Measurements from ENCODE around the gene COPB1. TPM values are rescaled to one million over a fixed set of nuclear protein-coding genes. Genes with fewer than 3 reads are reported as not detected.

COPB1 gene
- polyA plus RNA-seq (2011; rRNA removed), result 212 and 285 TPM in 2 replicates
- polyA minus RNA-seq (2011; rRNA and poly(A)+ RNA removed), result 140 and 236 TPM in 2 replicates

- Histone ChIP-seq H3K9me3 (ENCODE audit: control insufficient read depth, insufficient read depth, low read length) (no peaks in the 10 kb centered on the region), H3K27ac (ENCODE audit: low read depth, low read length) (peak within 1 kb of the TSS; percentile 84), H3K4me3 (ENCODE audit: low read depth, low read length) (peak within 1 kb of the TSS; percentile 76), H3K27me3 (ENCODE audit: control insufficient read depth, insufficient read depth, low read length) (no peaks in the 10 kb centered on the region)
- peak; percentile 81 for DNase-seq (ENCODE audit: low read depth, low spot score)
- POLR2A ChIA-PET, result interaction anchor here (0.9 to 1.3 kb wide), 3 partner anchors 18 to 29 kb away, joined by 3 read pairs; partner anchors contain the start of gene PSMA1
- CTCF ChIA-PET, result interaction anchor here (0.6 to 3.2 kb wide), 3 partner anchors 44 to 406 kb away, joined by 3 to 20 read pairs (median 3); no protein-coding TSS in a partner anchor
- TF ChIP-seq CTCF (IDR thresholded peaks at IDR 0.05; ENCODE audit: low read depth, low read length), result no peak
Observed at GRCh38 chr11:14499560-14500180, at the start of gene COPB1. Gene COPB1, minus strand, starts transcription at chr11:14499811. Its CDS starts 883 bp downstream, at chr11:14498928.

- Histone ChIP-seq H3K27ac (ENCODE audit: low read depth, low read length) (no peak overlapping the region), H3K4me3 (ENCODE audit: low read depth, low read length) (no peak overlapping the region), H3K27me3 (ENCODE audit: control insufficient read depth, insufficient read depth, low read length) (no peaks in the 10 kb centered on the region), H3K9me3 (ENCODE audit: control insufficient read depth, insufficient read depth, low read length) (no peaks in the 10 kb centered on the region)
- ChIA-PET POLR2A (no interaction called here), CTCF (interaction anchor here (1.0 kb wide), 2 partner anchors 11 kb away, joined by 3 to 4 read pairs; no protein-coding TSS in a partner anchor)
- TF ChIP-seq CTCF (IDR thresholded peaks at IDR 0.05; ENCODE audit: low read depth, low read length), result no peak
- DNase-seq (ENCODE audit: low read depth, low spot score), result no peak
Observed at GRCh38 chr11:14547440-14547839, 47.8 kb upstream of the COPB1 start.

- Histone ChIP-seq H3K27ac (ENCODE audit: low read depth, low read length) (no peak overlapping the region), H3K9me3 (ENCODE audit: control insufficient read depth, insufficient read depth, low read length) (no peaks in the 10 kb centered on the region), H3K4me3 (ENCODE audit: low read depth, low read length) (no peak overlapping the region), H3K27me3 (ENCODE audit: control insufficient read depth, insufficient read depth, low read length) (no peaks in the 10 kb centered on the region)
- ChIA-PET CTCF (interaction anchor here (1.0 kb wide), 1 partner anchor 10 kb away, joined by 4 read pairs; no protein-coding TSS in a partner anchor), POLR2A (no interaction called here)
- TF ChIP-seq CTCF (IDR thresholded peaks at IDR 0.05; ENCODE audit: low read depth, low read length), result no peak
- no peak for DNase-seq (ENCODE audit: low read depth, low spot score)
Observed at GRCh38 chr11:14546672-14547071, 47.1 kb upstream of the COPB1 start.

- TF ChIP-seq CTCF (IDR thresholded peaks at IDR 0.05; ENCODE audit: low read depth, low read length), result no peak
- H3K9me3 ChIP-seq (ENCODE audit: control insufficient read depth, insufficient read depth, low read length), result no peaks in the 10 kb centered on the region
Observed at GRCh38 chr11:14544611-14545010, 45.0 kb upstream of the COPB1 start.

GRCh38 chr11:14543260-14543659 is 43.6 kb upstream of the COPB1 start:
- Histone ChIP-seq H3K9me3 (ENCODE audit: control insufficient read depth, insufficient read depth, low read length) (no peaks in the 10 kb centered on the region), H3K27me3 (ENCODE audit: control insufficient read depth, insufficient read depth, low read length) (peaks cover 3% of the 10 kb centered on the region), H3K27ac (ENCODE audit: low read depth, low read length) (no peak overlapping the region), H3K4me3 (ENCODE audit: low read depth, low read length) (no peak overlapping the region)
- DNase-seq (ENCODE audit: low read depth, low spot score), result no peak
- no peak for TF ChIP-seq CTCF (IDR thresholded peaks at IDR 0.05; ENCODE audit: low read depth, low read length)
- POLR2A ChIA-PET, result no interaction called here
- CTCF ChIA-PET, result interaction anchor here (1.0 kb wide), 1 partner anchor 19 kb away, joined by 4 read pairs; no protein-coding TSS in a partner anchor

More at GRCh38 chr11:14544611-14545010, 45.0 kb upstream of the COPB1 start:
- ChIA-PET POLR2A (no interaction called here), CTCF (interaction anchor here (0.8 to 1.3 kb wide), 2 partner anchors 10 to 11 kb away, joined by 3 read pairs; no protein-coding TSS in a partner anchor)
- Histone ChIP-seq H3K27ac (ENCODE audit: low read depth, low read length) (no peak overlapping the region), H3K27me3 (ENCODE audit: control insufficient read depth, insufficient read depth, low read length) (peaks cover 3% of the 10 kb centered on the region), H3K4me3 (ENCODE audit: low read depth, low read length) (no peak overlapping the region)
- DNase-seq (ENCODE audit: low read depth, low spot score), result no peak
